HG02938 (cell line): ENCODE results near the gene WDR12.
"Not testable (repeated sequence)": the region's sequence is repeated elsewhere in the genome, so short reads cannot be mapped to it uniquely, and the experiment has no call there.

Experiments used
- ATAC-seq: cut with Tn5 transposase; IDR thresholded peaks from one replicate; pipeline ENCODE4 v1.9.1; 2021; ENCODE audit warnings: mild to moderate bottlenecking, moderate library complexity; ENCODE audit not compliant: unreplicated experiment

WDR12 gene

DNA sequence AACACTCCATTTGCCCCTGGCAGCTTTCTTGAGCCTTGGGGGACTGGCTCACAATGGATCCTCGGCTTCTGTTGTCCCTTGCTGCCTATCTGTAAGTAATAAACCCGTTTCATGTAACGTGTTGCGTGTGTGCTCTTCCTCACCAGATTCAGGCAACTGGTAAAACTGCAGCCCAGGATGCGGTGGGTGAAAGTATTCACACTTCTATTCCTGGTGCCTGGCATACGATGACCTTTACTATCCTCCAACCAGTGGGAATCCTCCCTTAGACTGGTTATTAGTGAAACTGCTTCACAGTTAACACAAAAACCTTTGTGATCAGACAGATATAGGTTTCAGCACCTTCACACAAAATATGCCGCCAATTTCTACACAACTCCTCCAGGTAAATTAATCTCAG is 26.3 kb downstream of the WDR12 start:
- ATAC-seq = no peak

DNA sequence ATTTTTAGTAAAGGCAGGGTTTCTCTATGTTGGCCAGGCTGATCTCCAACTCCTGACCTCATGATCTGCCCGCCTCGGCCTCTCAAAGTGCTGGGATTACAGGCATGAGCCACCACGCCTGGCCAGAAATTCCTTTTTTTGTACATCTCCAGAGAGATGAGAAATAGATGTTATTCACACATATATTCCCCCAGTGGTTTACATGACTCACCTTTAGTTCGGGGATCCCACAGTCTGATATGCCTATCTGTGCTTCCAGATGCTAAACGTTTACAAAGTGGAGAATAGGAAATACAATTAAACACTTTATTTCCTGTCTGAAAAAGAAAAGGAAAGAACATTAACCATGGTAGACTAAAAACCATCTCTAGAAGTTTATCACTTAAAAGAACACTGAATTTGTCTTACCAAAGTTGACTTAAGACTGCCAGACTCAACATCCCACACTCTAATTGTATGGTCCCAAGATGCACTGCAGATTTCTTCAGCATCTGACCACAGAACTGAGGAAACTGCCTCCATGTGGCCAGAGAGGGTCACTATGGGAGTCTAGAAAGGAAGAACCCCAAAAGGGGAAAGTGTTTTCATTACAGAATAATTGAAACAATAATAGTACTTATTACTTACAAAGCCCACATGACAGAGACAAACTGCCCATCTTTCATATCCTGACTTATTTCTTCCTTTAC is 27.3 kb downstream of the WDR12 start:
- no peak for ATAC-seq

DNA sequence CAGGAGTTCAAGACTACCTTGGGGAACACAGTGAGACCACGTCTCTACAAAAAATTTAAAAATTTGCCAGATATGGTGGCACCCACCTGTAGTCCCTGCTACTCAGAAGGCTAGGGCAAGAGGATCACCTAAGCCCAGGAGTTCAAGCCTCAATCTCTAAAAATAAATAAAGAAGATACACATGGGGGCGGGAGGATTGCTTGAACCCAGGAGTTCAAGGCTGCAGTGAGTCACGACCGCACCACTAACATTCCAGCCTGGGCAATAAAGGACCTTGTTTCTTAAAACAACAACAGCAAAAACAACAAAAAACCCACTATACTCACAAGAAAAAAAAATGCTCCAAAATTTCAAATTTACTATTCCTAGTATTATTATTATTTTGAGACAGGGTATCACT is 29.9 kb downstream of the WDR12 start:
- no peak for ATAC-seq

DNA sequence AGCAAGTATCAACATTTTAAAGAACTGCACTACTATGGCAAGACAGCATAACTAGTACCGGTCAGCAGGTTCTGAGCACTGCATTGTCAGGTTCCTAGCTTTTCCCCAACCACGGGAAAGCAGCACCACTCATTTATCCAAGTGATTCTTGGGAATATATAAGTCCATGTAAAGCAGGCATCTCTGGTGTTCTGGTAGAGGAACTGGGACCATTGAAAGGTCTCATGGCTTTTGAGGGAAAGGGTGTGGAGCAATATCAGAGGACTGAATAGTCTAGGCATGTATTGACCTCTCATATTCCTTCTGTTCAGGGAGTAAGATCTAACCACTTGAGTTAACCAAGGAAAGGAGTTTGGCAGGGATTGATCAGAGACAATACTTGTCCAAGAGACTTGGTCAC is 33.8 kb downstream of the WDR12 start:
- ATAC-seq = no peak

DNA sequence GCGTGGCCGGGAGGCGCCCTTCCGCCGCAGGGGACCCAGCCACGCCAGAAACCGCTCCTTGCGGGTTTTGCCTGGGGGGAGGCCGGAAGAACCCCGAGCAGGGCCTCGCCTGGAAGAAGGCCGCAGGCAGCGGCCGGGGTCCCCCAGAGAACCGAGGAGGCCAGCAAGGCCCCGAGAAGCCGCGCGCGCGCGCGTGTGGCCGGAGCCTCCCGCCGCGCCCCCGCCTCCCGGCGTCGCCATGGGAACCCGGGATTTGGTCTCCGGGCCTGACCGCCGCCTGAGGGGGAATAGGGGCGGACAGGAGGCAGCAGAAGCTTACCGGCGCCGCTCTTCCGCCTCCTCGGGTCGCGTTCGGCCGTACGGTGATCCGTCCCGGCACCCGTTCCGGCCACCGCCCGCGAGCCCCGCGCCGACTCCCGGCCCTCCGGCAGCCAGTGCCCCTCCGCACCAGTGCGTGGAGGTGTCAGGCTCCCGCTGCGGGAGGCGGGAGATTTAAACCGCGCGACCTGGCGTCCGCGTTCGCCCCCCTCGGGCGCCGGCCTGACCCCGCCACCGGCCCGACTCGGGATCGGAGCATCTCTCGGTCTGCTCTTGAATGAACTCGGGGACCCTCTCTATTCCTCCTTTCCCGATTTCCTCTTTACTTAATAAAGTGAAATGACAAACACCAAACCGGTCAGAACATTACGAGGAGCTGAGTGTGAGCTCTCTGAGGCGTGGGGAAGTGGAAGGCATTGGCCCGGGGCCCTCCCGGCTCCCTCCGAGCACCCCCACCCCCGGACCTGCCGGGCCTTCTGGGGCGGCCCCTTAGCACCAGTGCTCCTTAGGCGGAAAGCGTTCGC is 40.0 kb downstream of the WDR12 start, which contains the start of gene ICA1L:
ICA1L (minus strand) TSS at position 467 of the 842 bp plus-strand sequence. CDS start 42,757 bp downstream, outside the sequence.
- ATAC-seq = peak; percentile 37

DNA sequence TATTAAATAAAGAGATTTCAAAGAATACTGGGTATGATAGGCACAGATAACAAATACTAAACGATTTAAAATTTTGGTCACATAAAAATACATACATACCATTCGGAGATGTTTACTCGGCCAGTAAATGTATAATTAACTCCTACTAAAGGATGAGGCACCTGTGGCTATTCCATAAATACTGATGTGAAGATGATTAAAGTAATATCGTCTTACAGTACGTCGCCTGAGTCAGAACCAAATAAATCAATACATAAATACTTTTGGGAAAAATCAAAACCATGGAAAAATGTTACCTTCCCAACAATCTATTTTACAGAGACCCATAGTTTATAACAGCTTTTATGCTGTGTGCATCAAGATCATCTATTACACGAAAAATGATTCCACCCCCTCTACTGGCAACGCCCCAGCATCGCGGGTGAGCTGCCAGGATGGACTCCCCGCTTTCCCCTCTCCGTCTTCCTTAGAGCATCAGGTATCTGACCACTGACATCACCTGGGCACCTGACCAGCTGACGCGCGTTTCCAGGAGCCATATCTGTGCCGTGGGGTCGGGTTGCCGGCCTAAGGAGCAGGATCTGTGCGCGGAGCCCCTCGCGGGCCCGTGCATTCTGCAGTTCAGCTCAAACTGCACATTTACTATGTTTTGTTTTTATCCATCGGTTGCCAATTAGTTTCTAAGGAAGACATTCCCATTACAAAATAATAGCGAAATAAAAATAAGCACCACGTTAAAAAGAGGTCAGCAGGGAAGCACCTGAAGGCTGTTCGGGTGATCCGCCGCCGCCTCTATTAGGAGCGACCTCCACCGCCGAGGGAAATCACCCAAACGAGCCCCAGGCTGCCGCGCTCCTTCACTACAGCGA is 40.8 kb downstream of the WDR12 start:
- ATAC-seq = peak; percentile 74

DNA sequence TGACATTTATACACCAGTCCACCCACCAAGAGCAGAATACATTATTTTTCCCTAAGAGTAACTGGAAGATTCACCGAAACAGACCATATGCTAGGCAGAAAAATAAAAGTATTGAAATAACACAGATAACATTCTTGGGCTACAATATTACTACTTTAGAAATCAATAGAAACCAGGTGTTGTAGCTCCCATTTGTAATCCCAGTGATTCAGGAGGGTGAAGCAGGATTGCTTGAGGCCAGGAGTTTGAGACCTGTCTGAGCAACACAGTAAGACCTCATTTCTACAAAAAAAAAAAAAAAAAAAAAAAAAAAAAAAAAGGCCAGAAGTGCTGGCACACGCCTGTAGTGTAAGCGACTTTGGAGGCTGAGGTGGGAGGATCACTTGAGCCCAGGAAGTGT is 49.5 kb downstream of the WDR12 start:
- ATAC-seq = no peak

DNA sequence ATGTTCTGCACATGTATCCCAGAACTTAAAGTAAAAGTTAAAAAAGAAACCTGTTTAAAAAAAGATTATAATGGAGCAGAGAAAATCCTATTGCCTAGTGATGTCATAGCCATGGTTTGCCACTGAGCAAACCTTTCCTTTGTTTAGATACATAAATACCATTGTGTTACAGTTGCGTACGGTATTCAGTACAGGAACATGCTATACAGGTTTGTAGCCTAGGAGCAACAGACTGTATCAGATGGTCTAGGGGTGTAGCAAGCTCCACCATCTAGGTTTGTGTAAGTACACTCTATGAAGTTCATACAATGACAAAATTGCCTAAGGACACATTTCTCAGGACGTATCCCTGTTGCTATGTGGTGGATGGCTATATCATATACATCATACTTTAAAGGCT is 52.9 kb downstream of the WDR12 start:
- no peak for ATAC-seq

DNA sequence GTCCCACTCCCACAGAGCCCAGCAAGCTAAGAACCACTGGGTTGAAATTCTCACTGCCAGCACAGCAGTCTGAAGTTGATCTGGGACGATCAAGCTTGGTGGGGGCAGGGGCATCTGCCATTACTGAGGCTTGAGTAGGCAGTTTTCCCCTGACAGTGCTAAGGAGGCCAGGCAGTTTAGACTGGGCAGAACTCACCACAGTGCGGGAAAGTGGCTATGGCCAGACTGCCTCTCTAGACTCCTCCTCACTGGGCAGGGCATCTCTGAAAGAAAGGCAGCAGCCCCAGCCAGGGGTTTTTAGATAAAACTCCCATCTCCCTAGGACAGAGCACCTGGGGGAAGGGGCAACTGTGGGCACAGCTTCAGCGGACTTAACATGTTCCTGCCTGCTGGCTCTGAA is 62.1 kb downstream of the WDR12 start:
- not testable (repeated sequence) for ATAC-seq

DNA sequence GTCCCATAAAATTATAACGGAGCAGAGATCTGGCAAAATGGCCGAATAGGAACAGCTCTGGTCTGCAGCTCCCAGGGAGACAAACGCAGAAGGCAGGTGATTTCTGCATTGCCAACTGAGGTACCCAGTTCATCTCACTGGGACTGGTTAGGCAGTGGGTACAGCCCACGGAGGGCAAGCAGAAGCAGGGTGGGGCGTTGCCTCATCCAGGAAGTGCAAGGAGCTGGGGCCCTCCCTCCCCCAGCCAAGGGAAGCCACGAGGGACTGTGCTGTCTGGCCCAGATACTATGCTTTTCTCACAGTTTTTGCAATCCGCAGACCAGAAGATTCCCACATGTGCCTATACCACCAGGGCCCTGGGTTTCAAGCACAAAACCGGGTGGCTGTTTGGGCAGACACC is 62.7 kb downstream of the WDR12 start:
- ATAC-seq = no peak

DNA sequence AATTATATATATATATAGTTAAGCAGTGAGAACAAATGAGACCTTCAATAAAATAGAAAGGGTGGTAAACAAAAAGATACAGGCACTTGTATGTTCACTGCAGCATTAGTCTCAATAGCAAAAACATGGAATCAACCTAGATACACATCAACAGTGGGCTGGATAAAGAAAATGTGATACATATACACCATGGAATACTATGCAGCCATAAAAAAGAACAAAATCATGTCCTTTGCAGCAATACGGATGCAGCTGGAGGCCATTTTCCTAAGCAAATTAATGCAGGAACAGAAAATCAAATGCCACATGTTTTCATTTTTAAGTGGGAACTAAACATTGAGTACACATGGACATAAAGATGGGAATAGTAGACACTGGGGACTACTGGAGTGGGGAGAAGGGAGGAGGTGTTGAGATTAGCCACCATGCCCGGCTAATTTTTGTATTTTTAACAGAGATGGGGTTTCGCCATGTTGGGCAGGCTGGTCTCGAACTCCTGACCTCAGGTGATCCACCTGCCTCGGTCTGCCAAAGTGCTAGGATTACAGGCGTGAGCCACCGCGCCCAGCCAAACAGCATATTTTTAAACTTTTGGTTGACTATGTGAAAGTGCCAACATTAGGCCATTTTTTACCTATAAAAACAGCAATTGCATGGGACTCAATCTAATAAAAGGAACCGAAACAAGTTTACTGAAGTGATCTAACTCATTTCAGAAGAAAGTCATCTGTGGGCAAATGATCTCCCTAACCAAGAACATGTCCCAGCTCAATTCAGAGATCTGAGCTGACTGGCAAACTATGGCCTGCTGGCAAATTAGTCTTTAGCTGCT is 63.6 kb downstream of the WDR12 start:
- peak; percentile 62 for ATAC-seq

DNA sequence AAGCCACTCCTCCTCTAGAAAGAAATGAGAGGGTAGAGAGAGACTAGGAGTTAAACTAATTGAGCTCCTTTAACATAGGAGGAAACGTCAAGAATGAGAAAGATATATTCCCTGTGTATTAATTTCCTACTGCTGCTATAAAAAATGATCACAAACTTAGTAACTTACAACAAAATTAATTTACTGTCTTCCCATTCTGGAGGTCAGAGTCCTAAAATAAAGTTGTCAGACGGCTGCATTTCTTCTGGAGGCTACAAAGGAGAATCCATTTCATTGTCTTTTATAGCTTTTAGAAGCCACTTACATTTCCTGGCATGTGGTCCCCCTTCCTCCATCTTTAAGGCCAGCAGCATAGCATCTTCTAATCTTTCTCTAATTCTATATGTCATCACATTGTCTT is 66.8 kb downstream of the WDR12 start:
- ATAC-seq = no peak

DNA sequence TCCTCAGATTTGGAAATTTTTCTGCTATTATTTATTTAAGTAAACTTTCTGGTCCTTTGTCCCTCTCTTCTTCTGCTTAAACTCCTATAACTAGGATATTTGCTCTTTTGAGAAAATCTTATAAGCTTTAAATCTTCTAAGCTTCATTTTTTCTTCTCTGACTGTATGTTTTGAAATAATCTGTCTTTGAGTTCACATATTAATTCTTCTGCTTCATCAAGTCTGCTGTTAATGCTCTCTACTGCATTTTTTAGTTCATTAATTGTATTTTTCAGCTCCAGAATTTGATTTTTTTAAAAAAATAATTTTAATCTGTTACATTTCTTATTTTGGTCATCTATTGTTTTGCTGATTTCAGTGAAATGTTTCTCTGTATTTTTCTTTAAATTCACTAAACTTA is 68.8 kb downstream of the WDR12 start:
- no peak for ATAC-seq

DNA sequence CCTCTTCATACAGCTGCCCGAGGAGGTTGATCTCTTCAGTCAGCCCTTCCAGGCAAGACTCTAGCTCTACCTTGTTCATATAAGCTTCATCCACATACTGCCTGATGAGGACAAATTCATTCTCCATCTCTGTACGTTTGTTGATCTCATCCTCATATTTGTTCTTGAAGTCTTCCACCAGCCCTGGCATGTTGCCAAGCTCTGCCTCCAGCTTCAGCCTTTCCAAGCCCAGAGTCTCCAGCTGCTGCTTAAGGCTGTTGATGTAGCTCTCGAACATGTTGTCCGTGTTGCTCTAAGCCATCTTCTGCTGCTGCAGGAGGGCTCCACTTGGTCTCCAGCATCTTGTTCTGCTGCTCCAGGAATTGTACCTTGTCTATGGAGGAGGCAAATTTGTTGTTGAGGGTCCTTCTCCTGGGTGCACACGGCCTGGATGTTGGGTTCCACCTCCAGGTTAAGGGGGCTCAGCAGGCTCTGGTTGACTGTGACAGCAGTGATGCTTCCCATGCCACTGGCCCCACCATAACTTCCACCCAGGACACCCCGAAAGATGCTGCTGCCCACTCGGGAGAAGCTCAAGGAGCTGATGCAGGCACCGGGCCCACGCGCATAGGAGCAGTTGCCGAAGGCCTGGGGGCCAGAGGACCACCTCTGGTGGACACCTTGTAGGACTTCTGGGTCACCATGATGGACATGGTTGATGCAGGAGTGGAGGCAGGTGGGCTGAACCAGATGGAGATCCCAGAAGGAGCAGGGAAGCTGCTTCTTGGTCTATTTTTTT is 70.2 kb downstream of the WDR12 start:
- no peak for ATAC-seq

DNA sequence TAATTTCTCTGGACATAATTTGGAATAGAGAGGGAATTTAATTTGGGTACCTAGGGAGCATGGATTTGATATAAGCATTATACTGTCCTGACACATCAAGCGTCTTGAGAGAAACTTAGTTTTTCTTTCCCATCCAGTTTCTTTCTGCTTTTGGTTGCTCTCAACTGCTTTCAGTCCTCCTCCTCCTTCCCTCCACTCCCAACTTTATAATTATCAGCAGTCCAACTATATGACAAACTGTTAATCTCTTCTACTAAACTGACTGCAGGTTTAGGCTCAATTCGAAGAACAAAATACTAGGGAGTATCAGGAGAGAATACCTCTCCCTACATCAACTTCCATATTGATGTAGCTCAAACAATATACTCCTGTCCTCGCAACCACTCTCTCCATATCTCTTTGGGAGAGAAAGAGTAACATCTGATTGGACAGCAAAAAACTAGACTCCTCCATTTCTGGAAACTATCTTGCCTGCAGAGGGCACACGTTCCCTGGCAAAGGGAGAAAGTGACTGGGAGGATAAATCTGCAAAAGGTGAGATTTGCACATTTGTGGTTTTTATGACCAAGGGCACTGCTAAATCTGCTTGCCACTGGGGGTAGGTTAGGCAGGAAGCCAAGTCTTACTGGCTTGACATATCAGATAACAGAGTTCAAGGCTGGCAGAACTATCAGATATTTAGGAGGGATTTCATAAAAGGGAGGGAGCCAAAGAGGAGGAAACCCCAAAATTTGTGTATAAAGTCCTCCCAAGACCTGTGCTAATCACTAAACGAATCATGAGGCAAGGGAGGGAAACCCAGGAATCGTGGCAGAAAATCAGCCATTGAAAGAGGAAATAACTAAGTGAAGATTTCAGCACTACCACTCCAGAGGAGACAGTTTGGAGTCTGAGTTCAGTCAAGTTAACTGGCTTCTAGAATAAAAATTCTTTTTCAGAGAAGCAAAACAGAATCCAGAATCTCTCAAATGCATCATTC is 79.9 kb downstream of the WDR12 start:
- no peak for ATAC-seq

DNA sequence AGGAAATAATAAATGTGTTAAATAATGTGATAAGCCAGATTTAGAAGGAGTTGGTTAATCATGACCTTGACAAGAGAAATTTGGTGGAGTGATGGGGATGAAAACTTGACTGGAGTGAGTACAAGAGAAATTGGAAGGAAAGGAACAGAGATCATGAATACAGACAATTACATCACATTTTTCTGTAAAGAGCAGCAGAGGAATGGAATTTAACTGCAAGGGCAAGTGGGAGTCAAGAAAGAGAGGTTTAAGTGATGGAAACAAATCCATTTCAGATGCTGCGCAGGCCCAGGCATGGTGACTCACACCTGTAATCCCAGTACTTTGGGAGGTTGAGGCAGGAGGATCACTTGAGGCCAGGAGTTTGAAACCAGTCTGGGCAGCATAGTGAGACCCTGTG is 86.6 kb downstream of the WDR12 start:
- ATAC-seq = no peak
